DND-41 (cell line): ENCODE data around the gene DDC.

ENCODE experiments used
- EZH2 ChIP-seq: IDR thresholded peaks from 3 replicates; pipeline ENCODE4 v1.6.1; 2012; ENCODE audit warnings: borderline replicate concordance, low read depth, mild to moderate bottlenecking, moderate library complexity, low read length, inconsistent platforms; ENCODE audit not compliant: severe bottlenecking
- TF ChIP-seq, protein P1 (sequence below): IDR thresholded peaks from 2 replicates; pipeline ENCODE4 v1.5.1; 2012; ENCODE audit warnings: borderline replicate concordance, low read length, moderate library complexity, mild to moderate bottlenecking; ENCODE audit not compliant: poor library complexity, severe bottlenecking; ENCODE audit errors: extremely low read depth

- TF ChIP-seq, protein P1, sequence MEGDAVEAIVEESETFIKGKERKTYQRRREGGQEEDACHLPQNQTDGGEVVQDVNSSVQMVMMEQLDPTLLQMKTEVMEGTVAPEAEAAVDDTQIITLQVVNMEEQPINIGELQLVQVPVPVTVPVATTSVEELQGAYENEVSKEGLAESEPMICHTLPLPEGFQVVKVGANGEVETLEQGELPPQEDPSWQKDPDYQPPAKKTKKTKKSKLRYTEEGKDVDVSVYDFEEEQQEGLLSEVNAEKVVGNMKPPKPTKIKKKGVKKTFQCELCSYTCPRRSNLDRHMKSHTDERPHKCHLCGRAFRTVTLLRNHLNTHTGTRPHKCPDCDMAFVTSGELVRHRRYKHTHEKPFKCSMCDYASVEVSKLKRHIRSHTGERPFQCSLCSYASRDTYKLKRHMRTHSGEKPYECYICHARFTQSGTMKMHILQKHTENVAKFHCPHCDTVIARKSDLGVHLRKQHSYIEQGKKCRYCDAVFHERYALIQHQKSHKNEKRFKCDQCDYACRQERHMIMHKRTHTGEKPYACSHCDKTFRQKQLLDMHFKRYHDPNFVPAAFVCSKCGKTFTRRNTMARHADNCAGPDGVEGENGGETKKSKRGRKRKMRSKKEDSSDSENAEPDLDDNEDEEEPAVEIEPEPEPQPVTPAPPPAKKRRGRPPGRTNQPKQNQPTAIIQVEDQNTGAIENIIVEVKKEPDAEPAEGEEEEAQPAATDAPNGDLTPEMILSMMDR = no peak
- TF ChIP-seq EZH2 = no peak
Observed at GRCh38 chr7:50422858-50423257, 142.3 kb downstream of the DDC start.
